Measurements from ENCODE around the gene ASCC1. TPM values are rescaled to one million over a fixed set of nuclear protein-coding genes. Genes with fewer than 3 reads are reported as not detected.

ASCC1 gene
- total and polyA plus RNA-seq, 8 donors, result 5.4 to 26.0 (median 16.0) TPM

DNA sequence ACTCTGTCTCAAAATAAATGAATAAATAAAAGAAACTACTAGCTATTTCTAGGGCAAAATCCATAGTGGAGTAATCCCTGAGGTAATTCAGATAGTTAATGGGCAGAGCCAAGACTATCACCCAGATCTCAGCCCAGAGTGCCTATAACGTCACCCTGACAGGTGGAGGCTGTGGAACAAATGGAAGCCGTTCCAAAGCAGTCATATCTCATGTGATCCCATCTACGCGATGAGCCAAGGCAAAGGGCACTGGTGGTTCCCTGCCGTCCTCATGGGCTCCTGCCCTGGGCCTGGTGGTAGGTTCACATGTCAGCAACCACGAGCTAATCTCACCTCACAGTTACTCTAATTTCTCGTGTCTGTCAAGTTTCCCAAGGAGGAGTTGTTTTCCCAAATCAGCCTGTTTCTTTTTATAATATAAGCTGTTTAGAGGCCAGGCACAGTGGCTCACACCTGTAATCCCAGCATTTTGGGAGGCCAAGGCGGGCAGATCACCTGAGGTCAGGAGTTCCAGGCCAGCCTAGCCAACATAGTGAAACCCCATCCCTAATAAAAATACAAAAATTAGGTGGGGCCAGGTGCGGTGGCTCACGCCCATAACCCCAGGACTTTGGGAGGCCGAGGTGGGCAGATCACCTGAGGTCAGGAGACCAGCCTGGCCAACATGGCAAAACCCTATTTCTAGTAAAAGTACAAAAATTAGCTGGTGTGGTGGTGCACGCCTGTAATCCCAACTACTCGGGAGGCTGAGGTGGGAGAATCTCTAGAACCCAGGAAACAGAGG, 22.5 kb upstream of the ASCC1 start:
- Histone ChIP-seq H3K4me1 (peaks cover 6 to 30% (median 13%) of the 10 kb centered on the region in 3 donors), H3K9me3 (no peaks in the 10 kb centered on the region), H3K27me3 (no peaks in the 10 kb centered on the region), H3K4me3 (no peak overlapping the region), H3K27ac (peak overlapping the region; percentile 35 to 74 (median 54)), H3K36me3 (peaks cover 0 to 20% (median 14%) of the 10 kb centered on the region in 3 donors)
- TF ChIP-seq, protein P1, sequence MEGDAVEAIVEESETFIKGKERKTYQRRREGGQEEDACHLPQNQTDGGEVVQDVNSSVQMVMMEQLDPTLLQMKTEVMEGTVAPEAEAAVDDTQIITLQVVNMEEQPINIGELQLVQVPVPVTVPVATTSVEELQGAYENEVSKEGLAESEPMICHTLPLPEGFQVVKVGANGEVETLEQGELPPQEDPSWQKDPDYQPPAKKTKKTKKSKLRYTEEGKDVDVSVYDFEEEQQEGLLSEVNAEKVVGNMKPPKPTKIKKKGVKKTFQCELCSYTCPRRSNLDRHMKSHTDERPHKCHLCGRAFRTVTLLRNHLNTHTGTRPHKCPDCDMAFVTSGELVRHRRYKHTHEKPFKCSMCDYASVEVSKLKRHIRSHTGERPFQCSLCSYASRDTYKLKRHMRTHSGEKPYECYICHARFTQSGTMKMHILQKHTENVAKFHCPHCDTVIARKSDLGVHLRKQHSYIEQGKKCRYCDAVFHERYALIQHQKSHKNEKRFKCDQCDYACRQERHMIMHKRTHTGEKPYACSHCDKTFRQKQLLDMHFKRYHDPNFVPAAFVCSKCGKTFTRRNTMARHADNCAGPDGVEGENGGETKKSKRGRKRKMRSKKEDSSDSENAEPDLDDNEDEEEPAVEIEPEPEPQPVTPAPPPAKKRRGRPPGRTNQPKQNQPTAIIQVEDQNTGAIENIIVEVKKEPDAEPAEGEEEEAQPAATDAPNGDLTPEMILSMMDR (IDR thresholded peaks at IDR 0.05), result no peak
- FAIRE-seq (no peak), DNase-seq (peak; percentile 47 to 87 (median 84)), ATAC-seq (peak; percentile 50 to 83 (median 74))
- WGBS, 2 donors, result 64 to 70% methylated on average over 13 of the region's 13 CpGs
- intact Hi-C loops (cut with DNase I), result loop anchor here in 1 of 3 donors (10.0 kb wide), 1 partner anchor 96 kb away; no protein-coding TSS in a partner anchor

GRCh38 chr10:72235544-72236279, 19.6 kb upstream of the ASCC1 start:
- intact Hi-C loops (cut with DNase I), result loop anchor here in 1 of 3 donors (10.0 kb wide), 1 partner anchor 99 kb away; no protein-coding TSS in a partner anchor
- no peaks in the 10 kb centered on the region for H3K9me3 ChIP-seq
- TF ChIP-seq, protein P1 (IDR thresholded peaks at IDR 0.05), result no peak
- FAIRE-seq, result no peak
- WGBS, 2 donors, result 90 to 93% methylated on average over 6 of the region's 6 CpGs
- H3K36me3 ChIP-seq, result peaks cover 6 to 37% (median 16%) of the 10 kb centered on the region in 3 donors
- H3K4me1 ChIP-seq, result peaks cover 23 to 44% (median 27%) of the 10 kb centered on the region in 3 donors
- peak overlapping the region in 2 of 4 donors; percentile 11 to 85 for H3K27ac ChIP-seq
- no peak overlapping the region for H3K4me3 ChIP-seq
- no peak for ATAC-seq
- no peaks in the 10 kb centered on the region for H3K27me3 ChIP-seq
- no peak for DNase-seq

- Histone ChIP-seq H3K4me3 (no peak overlapping the region), H3K27ac (peak overlapping the region; percentile 52 to 85 (median 67)), H3K27me3 (no peaks in the 10 kb centered on the region), H3K36me3 (peaks cover 6 to 43% (median 16%) of the 10 kb centered on the region in 3 donors), H3K4me1 (peaks cover 34 to 55% (median 34%) of the 10 kb centered on the region in 3 donors), H3K9me3 (no peaks in the 10 kb centered on the region)
- 41 to 49% methylated on average over 6 of the region's 6 CpGs for WGBS, 2 donors
- intact Hi-C loops (cut with DNase I), result loop anchor here in 1 of 3 donors (10.0 kb wide), 1 partner anchor 100 kb away; no protein-coding TSS in a partner anchor
- ATAC-seq, result peak; percentile 61 to 82 (median 80)
- TF ChIP-seq, protein P1 (IDR thresholded peaks at IDR 0.05), result no peak
- no peak for FAIRE-seq
- peak in 5 of 6 donors; percentile 55 to 87 (median 81) for DNase-seq
Observed at GRCh38 chr10:72234560-72235095, 18.6 kb upstream of the ASCC1 start.

DNA sequence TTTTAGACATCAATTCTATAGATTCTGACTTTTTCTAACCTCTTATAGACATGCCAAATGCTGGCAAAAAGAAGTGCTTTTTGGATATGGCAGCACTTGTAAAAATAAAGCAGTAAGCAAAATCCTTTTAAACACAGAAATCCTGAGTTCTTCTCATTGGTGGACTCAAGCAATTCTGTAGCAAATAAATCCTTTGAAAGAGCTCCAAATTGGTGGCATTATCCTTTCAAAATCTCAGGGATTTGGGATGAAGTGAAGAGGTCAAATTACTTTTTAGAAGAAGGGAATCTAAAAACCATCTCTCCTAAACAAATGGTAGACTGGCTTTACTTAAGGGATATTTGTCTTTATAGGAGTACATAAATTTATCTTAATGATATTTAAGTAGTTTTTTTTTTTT, 17.5 kb upstream of the ASCC1 start:
- no peaks in the 10 kb centered on the region for H3K9me3 ChIP-seq
- FAIRE-seq, result no peak
- intact Hi-C loops (cut with DNase I), result loop anchor here in 1 of 3 donors (10.0 kb wide), 1 partner anchor 101 kb away; no protein-coding TSS in a partner anchor
- H3K4me1 ChIP-seq, result peaks cover 38 to 61% (median 43%) of the 10 kb centered on the region in 3 donors
- no peak for ATAC-seq
- no peak overlapping the region for H3K4me3 ChIP-seq
- H3K36me3 ChIP-seq, result peaks cover 6 to 43% (median 16%) of the 10 kb centered on the region in 3 donors
- TF ChIP-seq, protein P1 (IDR thresholded peaks at IDR 0.05), result no peak
- H3K27me3 ChIP-seq, result no peaks in the 10 kb centered on the region
- DNase-seq, result no peak
- peak overlapping the region; percentile 52 to 85 (median 67) for H3K27ac ChIP-seq

Data from pancreas (tissue), 10 donors.